ENCODE results near the gene QPCT. TPM values are rescaled to one million over a fixed set of nuclear protein-coding genes. Genes with fewer than 3 reads are reported as not detected.

Gene QPCT
- total RNA-seq, 1 experiment from 2014 or later = not detected

DNA sequence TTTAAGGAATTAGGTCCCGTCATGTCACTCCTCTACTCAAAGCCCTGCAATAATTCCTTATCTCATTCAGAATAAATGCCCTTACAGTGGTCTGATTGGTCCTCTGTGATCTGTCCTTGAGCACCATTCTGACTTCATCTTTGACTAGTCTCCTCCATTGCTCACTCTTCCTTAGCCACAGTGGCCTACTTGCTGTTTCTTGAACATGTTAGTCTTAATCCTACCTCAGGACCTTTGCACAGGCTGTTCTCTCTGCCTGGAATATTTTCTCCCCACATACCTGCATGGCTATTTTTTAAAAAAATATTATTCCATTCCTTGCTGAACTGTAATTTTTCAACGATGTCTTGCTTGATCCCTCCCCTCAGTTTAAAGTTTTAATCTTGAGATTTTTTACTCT, 48.0 kb downstream of the QPCT start:
- no peaks in the 10 kb centered on the region for H3K79me1 ChIP-seq (ENCODE audit: insufficient read depth, low read depth, low read length, poor library complexity, severe bottlenecking)
- H3K79me2 ChIP-seq (ENCODE audit: insufficient read depth, low read length) = no peaks in the 10 kb centered on the region
- no peak overlapping the region for H3K9ac ChIP-seq (ENCODE audit: extremely low read depth, insufficient read length, low read length)
- no peak overlapping the region for H2AK5ac ChIP-seq (ENCODE audit: insufficient read length, low read length)
- H3K4me2 ChIP-seq (ENCODE audit: insufficient read depth, insufficient read length, low read length) = no peak overlapping the region
- no peak overlapping the region for H3K56ac ChIP-seq (ENCODE audit: insufficient read length, low read depth, low read length)
- H3K23ac ChIP-seq (ENCODE audit: insufficient read length, low read depth, low read length) = no peak overlapping the region
- no peak overlapping the region for H2BK20ac ChIP-seq (ENCODE audit: low read depth, low read length, poor library complexity, severe bottlenecking)
- H4K20me1 ChIP-seq (ENCODE audit: control insufficient read depth, insufficient read depth, insufficient read length) = no peaks in the 10 kb centered on the region
- no peaks in the 10 kb centered on the region for H3K9me3 ChIP-seq (ENCODE audit: control insufficient read depth, low read depth, low read length)
- H4K5ac ChIP-seq (ENCODE audit: insufficient read length, low read depth, low read length) = no peak overlapping the region
- WGBS (ENCODE audit: extremely low coverage, insufficient read length, low lambda C conversion rate) = no CpG with 5 or more reads among the region's 2 CpGs
- Mint-ChIP-seq H3K4me1 (peaks cover 27 to 28% of the 10 kb centered on the region in 2 experiments), H3K27ac (no peak overlapping the region; a peak in 1 of 7 replicates), H3K36me3 (ENCODE audit: insufficient read depth in 1 of 3, low read depth in 3 of 3) (peaks cover 0 to 2% (median 2%) of the 10 kb centered on the region in 3 experiments; a peak in 2 of 7 replicates), H3K4me3 (no peak overlapping the region), H3K9me3 (no peaks in the 10 kb centered on the region), H3K27me3 (ENCODE audit: low read depth) (no peaks in the 10 kb centered on the region)
- H3K18ac ChIP-seq (ENCODE audit: insufficient read length, low read depth, low read length) = no peak overlapping the region
- no peak overlapping the region for H4K91ac ChIP-seq (ENCODE audit: insufficient read length, low read depth, low read length)
- no peak overlapping the region for H2AFZ ChIP-seq (ENCODE audit: low read length)
- H2BK120ac ChIP-seq (ENCODE audit: low read depth, low read length, poor library complexity, severe bottlenecking) = no peak overlapping the region
- H3K4me1 ChIP-seq (ENCODE audit: insufficient read depth, low read length) = peaks cover 10% of the 10 kb centered on the region; the same call in 1 of the 2 replicates
- H3K4ac ChIP-seq (ENCODE audit: low read depth, low read length) = no peak overlapping the region
- TF ChIP-seq, protein P1, sequence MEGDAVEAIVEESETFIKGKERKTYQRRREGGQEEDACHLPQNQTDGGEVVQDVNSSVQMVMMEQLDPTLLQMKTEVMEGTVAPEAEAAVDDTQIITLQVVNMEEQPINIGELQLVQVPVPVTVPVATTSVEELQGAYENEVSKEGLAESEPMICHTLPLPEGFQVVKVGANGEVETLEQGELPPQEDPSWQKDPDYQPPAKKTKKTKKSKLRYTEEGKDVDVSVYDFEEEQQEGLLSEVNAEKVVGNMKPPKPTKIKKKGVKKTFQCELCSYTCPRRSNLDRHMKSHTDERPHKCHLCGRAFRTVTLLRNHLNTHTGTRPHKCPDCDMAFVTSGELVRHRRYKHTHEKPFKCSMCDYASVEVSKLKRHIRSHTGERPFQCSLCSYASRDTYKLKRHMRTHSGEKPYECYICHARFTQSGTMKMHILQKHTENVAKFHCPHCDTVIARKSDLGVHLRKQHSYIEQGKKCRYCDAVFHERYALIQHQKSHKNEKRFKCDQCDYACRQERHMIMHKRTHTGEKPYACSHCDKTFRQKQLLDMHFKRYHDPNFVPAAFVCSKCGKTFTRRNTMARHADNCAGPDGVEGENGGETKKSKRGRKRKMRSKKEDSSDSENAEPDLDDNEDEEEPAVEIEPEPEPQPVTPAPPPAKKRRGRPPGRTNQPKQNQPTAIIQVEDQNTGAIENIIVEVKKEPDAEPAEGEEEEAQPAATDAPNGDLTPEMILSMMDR (conservative IDR thresholded peaks at IDR 0.05) = no peak
- no peaks in the 10 kb centered on the region for H3K23me2 ChIP-seq (ENCODE audit: insufficient read length, low read depth, low read length, poor library complexity, severe bottlenecking)
- H3K14ac ChIP-seq (ENCODE audit: insufficient read depth, low read length) = no peak overlapping the region
- H3K27me3 ChIP-seq (ENCODE audit: insufficient read depth, low read length) = no peaks in the 10 kb centered on the region
- H4K8ac ChIP-seq (replicated peaks; ENCODE audit: insufficient read length, low read depth, low read length) = no peak overlapping the region
- no peak overlapping the region for H3T11ph ChIP-seq (ENCODE audit: low read length)
- no peak overlapping the region for H2BK15ac ChIP-seq (ENCODE audit: low read depth, low read length)
- H2BK5ac ChIP-seq (ENCODE audit: insufficient read length, low read length) = no peak overlapping the region
- no peak for DNase-seq
- H2BK12ac ChIP-seq (ENCODE audit: insufficient read length, low read depth, low read length) = no peak overlapping the region
- H3K27ac ChIP-seq (ENCODE audit: insufficient read length, low read depth, low read length) = no peak overlapping the region

Measured in H9 (cell line).